ENCODE data around the gene B4GALNT3.
"Not testable (repeated sequence)": the region's sequence is repeated elsewhere in the genome, so short reads cannot be mapped to it uniquely, and the experiment has no call there.

Gene B4GALNT3

DNA sequence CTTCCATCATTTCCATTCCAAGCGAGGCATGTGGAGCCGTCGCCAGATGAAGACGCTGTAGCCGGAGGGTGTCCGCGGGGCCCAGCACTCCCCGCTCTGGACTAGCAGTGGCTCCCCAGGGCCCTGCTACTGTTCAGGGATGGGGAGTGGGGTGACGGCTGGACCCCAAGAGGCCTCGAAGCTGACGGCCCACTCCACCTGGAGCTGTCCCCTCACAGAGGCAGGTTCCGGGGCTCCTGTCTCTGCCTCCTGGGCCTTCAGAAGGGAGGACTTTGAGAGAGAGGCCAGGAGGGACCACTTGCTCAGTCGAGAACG lies 101.6 kb downstream of the B4GALNT3 start:
- no peak for DNase-seq

DNA sequence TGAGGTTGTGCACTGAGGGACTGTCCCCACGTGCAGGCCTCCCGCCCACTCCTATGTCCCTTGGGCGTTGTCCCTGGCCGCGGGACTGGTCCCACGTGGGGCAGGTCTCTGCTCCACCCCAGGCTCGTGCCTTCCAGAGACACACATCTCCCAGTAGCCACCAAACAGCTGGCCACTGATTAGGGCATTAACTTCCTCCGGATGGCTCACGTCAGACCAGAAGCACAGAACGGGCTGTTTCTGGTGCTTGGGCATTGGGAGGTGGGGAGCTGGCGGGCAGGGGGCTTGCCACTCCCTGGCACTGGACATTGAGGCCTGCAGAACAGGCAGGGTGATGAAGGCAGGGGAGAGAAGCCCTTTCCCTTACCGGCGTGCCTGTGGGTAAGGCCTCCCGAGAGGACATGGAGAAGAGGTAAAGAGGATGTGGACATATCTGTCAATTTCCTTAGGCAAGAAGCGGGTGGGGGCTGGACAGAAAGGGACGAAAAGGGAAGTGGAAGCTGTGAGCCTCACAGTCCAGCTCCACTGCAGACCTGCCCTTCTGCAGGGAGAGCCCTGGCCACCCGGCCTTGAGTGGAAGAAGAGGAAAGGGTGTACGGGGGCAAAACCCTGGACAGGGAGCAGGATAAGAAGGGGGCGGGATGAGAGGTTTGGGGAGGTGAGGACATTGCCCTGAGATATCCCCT lies 102.3 kb downstream of the B4GALNT3 start:
- DNase-seq: no peak

DNA sequence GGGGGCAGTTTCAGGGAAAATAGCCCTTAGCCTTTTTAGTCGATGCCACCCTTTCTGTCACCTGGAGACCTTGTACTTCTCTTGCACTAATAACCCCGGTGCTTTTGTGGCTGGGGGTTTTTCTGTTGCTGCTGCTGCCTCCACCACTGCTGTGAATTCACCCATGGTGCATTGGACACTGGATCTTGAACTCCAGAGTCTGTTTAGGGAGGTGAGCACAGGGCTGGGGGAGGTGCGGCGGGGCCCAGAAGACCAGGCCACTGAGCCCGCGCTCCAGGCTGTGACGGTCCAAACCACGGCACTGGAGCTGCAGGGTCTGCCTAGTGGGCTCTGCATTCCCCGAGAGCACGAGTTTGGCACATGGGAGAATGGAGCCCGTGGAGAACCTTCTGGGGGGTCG lies 102.9 kb downstream of the B4GALNT3 start:
- DNase-seq: no peak

DNA sequence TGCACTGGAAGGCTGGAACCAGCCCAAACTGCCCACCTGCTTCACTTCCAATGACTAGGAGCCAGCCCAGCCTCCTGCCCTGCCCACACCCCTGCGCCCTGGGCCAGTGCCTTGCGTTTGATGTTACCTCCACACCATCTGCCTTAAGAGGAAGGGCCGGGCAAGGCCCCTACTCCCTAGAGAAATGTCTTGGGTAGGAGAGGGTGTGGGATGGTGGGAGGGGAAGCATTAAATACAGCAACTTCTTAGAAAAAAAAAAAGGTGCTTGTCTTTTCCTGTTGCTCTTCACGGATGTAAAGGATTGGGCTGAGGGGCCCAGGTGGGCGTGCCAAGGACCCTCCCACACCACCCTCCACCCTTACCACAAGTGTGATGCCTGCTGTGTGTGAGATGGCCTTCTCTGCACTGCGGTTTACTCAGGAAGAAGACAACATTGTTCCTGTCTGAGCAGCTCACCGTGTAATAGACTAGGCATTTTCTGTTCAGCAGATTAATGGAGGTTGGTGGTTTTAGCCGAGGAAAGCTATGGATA lies 103.6 kb downstream of the B4GALNT3 start:
- no peak for DNase-seq

DNA sequence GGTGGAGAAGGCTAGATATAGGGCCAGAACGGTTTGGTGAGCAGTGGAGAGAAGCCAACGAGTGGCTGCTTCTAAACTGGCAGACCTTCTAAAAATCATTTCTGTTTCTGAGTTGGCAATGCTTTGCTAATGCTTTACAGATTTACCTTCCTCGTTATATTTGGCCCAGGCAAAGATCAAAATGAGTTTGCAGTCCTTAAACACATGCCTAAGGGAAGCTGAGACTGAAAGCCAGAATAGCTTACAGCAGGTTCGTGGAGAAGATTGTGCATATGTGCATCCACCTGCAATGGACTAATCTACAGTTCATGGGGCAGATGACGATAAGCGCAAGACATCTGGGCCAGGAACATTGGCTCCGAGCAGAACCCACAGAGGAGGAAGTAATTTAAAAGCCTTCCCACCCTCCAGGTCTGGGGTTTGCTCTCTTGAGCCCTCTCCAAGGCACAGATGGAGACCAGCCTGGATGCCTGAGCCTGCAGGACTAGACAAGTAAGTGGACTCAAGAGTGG lies 104.1 kb downstream of the B4GALNT3 start:
- no peak for DNase-seq

DNA sequence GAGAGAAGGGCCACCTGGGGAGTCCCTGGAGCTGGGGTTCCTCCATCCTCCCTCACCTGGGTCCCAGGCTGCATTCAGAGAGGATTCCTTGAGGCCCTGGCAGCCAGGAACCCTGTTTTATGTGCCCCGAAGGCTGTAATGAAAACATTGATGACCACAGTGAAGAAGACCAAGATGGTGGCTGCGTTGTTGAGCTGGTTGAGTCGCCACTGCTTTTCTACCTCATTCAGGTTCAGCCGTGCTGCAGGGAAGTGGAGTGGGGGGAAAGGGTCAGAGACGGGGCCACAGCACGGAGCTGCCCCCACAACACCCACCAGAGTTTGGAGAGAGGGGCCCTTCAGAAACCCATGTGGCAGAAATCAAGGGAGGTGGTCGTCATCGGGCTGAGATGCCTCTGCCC lies 105.4 kb downstream of the B4GALNT3 start:
- no peak for DNase-seq

DNA sequence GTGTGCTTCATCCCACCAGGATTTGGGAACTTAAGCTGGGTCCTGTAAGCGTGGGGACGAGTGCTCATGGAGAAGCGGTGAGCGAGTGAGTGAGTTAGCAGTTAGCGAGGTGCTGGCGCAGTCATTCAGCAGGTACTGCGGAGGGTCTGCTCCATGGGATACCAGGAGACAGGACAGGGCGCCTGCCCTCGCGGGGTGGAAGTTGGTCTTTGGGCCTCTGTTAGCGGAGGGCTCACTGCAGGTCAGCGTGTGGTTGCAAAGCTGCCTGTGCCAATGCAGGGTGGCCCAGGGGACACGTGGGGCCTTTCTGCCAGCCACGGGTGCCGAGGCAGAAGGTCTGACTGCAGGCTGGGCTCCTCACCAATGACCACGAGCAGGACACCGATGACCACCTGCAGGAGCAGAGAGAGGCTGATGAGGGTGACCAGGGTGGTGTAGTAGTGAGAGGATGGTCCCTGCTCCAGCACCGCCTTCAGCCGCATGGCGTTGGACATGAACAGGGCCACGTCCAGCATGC lies 105.9 kb downstream of the B4GALNT3 start:
- no peak for DNase-seq

DNA sequence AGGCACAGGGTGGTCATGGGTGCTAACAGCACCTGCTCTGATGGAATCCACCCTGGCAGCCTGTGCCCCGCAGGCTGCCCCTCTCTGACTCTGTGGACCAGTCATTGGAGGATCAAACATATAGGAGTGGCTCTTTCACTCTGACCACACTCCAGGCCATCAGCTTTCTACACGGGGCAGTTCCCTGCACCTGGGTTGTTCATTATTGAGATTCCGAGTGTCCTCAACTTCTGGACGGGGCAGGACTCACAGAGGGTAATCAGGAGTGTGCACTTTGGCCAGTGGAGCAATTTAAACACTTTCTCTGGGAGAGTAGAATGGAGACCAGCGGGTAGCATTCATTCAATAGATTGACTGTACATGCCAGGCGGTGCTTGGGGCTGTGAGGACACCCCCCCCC lies 108.7 kb downstream of the B4GALNT3 start:
- no peak for DNase-seq

DNA sequence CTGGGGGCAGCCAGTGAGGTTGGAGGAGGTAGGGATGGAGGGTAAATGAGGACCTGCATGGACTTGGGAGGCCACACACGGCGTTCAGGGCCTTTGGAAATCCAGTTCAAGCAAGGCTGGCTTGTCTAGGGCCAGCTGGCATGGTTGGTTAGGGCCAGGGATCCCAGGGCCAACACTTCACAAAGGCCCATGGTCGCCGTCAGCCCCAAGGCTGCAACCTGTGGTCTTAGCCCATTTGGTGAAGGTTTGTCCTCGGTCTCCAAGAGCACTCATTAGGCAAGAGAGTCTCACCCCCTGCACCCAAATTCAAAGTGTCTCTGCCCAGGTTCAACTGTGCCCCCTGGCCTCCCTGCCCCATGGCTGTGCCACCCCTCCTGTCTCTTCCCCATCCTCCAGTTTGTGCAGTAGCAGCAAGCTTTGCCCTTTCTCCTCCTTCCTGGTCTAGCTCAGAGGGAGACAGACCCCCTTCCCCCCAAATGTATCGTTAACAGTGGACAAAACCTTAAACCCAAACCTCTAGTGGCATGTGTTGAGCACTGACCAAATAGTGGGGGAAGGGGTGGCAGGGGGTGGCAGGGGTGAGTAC lies 109.4 kb downstream of the B4GALNT3 start:
- DNase-seq: no peak

DNA sequence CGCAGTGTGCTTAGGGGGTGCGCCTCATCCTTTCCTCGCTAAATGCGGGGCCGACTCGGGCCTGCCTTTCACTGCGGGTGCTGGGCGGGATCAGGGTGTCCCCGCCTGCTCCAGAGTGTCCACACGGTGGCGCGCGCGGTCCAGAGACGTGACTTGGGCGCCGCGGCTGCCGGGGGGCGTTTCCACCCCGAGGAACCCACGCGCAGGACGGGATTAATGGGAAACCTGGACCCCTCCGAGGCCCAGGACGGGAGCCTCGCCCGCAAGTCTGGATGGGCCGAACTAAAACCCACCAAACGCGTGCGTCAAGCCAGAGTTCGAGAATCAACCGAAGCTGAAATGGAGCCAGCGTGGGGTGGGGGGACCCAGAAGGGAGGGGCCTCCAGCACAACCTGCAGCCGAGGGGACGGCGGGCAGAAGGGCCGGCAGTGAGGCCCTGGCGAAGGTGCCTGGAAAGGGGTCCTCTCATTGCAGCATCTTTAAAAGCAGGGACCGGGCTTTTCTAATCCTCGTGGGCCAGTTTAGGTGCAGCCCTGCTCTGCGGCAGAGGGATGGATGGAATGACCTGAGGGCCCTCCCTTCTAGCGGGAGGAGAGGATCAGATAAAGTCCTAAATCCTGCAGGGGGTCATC lies 110.2 kb downstream of the B4GALNT3 start:
- DNase-seq: peak; percentile 80

DNA sequence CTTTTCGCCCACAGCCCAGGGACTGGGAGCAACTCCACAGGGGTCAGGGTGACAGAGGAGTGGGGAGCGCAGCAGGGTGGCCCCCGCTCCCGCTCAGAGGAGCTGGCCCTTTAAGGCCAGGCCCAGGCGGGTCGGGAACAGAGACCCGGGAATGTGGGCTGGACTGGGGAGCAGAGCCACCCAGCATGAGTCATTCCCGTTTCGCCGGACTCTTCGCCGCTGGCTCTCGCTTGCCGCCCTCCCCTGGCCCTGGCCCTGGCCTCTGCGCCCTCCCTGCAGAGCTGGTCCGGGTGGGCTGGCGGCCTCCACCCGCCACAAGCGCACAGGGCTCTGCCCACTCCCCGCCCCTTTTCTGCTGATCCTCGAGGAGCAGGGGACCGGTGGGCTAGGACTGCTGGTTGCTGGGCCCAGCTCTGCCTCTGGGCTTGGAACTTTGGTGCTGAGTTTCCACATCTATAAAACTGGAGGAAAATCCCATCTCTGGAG lies 110.7 kb downstream of the B4GALNT3 start:
- DNase-seq: peak; percentile 50

DNA sequence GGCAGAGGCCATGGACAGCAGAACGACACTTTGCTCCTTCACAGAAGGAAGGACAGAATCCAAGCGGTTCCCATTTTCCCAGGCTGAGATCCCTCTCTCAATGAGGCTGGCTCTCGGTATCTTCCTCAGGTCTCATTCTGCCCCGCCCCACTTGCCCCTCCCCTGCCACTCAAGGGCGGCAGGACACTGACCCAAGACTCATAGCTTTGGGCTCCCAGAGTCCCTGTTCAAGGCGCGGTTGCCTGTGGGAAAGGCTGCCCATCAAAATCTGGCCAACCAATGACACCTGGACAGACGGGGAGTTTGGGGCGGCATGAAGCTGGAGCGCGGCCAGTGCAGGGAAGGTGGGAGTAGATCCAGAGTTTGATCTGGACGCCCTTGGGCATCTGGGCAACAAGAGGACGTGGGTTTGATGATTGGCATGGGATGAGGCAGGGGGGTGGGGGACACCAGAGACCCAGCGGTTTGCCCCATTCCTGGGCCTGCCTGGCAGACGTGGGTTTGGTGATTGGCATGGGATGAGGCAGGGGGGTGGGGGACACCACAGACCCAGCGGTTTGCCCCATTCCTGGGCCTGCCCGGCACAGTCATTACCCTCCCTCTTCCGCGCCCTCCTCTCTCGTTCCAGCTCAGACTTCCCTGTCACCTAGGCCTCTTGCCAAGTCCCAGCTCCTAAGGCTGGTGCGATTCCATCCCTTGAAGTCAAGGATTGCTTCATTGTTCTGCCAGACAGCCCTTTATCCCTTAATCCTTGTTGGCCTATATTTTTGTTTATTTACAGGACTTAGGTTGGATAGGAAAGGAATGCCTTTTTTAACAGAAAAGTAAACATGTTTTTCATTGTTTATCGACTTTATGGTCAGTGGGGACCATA lies 111.4 kb downstream of the B4GALNT3 start:
- peak; percentile 64 for DNase-seq

DNA sequence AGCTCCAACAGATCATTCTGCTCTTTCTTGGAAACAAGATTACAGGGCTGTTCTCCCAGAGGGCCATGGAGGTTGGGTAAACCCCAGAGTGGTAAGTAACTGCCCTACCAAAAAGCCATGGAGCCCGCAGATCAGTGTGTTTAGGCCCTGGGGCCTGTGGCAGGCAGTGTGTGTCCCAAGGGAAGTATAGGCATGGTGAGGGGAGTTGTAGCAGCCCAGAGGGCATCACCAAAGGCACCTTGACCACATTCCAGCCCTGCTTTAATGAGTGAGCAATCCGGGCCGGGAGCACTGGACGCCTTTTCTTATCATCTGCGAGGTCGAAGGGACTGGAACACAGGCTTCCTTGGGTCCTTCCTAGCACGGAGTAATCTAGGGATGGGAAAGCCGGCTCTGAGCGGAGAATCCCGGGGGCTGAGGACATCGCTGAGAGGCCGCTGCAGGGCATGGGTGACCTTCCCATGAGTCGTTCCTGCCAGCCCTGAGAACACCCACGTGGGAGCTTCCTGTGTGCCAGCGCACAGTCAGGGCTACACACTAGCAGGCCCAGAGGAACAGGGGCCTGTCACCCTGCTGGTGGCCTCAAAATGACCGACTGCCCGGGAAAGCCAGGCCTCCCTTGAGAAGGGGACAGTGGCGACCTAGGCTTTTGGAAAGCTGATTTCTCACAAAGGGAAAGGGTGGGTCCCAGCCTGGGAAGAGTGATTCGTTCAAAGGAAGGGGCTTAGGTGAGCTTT lies 112.2 kb downstream of the B4GALNT3 start:
- peak; percentile 61 for DNase-seq

DNA sequence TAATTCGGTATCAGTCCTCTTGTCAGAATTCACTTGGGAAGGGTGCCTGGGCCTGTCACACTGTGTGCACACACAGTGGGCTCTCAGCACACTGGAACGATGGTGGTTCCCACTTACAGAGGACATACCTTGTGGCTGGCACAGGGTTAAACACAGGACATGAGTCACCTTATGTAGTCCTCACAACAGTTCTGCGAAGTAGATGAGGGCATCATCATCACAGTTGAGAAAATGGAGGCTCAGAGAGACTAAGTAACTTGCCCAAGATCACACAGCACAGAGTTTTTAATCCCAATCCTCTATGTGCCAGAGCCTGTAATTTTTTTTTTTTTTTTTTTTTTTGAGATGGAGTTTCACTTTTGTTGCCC lies 112.8 kb downstream of the B4GALNT3 start:
- DNase-seq: no peak

DNA sequence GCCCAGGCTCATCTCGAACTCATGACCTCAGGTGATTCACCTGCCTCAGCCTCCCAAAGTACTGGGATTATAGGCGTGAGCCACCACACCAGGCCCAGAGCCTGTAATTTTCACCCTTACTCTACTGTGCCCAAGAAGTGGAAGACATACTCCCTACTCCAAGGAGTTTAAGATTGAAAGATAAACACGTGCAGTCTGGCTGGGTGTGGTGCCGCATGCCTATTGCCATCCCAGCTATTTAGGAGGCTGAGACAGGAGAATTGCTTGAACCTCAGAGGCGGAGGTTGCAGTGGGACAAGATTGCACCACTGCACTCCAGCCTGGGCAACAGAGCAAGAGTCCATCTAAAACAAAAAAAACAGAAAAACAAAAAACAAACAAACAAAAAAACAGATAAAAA lies 113.5 kb downstream of the B4GALNT3 start:
- DNase-seq: no peak

DNA sequence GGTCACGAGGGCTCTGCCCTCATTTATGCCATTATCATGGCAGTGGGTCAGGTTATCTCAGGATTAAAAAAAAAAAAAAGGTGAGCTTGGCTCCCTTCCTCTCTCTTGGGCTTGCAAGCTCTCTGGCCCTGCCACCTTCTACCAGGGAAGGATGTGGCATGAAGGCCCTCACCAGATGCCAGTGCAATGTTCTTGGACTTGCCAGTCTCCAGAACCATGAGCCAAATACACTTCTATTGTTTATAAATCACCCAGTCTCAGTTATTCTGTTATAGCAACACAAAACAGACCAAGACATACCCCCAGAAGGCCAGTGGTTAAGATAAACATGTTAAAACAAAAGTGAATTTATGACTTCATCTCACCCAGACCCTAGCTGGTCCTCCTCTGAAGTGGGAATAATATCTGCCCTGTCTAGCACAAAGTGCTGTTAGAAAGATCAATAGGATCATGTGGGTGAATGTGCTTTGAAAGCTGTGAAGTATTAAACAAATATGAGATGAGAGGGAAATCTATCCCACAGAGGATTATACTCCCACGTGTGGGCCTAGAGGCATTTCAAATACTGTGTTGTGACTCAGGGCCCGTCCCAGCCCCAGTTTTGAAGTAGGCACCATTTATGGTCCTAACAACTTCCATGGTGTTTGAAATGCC lies 114.9 kb downstream of the B4GALNT3 start:
- DNase-seq: no peak

DNA sequence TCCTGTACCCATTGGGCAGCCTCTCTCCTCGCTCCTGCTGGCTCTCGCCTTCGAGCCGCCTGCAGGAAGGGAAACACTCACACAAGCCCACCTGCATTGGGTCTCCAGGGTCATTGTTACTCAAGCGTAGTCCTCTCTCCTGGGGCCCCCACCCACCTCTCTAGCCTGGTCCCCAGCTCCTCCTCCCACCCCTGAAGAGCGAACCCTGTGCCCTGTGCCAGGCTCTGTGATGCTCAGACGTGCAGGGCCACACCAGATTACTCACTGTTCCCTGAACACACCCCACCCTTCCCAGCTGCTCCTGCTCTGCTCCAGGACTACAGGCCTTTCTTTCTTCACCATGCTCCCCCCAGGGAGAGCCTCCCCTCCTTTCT lies 115.4 kb downstream of the B4GALNT3 start:
- DNase-seq: no peak

DNA sequence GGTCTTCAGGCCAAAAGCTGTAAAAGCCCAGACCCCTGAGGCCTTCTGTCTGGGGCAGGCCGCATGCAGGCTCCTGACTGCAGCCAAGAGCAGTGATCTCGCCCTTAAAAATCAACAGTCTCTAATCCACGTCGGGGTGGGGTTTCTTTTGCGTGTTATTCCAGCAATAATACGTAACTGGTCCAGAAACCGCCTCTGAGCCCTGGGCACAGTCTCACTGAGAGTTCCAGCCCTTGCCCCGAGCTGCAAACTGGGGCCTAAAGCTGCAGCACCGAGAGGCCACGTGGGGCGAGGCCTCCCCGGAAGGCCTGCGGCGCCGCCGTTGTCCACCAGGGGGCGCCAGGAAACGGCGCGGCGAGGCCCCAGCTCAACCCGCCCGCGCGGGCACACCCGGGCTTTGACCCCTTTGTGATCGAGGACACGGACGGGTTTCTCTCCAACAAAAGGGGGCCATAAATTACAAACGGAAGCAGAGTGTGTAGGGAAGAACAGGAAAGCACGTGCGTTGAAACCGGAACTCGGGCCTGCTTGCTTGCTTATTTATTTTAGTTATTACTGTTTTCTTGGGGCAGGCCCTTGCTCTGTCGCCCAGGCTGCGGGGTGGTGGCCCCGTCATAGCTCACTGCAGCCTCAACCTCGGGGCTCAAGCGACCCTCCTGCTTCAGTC lies 116.3 kb downstream of the B4GALNT3 start:
- peak; percentile 75 for DNase-seq

DNA sequence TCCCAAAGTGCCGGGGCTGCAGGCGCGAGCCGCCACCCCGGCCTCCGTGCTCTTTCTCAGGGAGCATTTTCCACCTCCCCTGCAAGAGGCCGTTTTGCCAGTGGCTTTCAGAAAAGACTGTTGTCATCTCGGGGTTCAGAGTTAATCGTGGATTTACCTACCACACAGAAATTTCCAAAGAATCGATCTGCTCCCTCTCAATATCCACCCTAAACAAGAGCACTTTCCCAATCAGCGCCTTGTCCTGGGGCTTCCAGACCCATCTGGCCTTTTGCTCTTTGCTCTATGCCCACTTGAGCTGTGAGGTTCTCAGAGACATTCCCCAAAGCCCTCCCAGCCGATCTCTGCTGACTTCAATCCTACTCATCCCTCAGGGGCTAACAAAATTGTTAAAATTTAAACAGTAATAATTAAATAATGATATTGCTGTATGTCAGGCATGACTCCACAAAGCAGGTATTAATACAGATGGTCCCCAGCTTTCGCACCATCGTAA lies 116.9 kb downstream of the B4GALNT3 start:
- DNase-seq: no peak

DNA sequence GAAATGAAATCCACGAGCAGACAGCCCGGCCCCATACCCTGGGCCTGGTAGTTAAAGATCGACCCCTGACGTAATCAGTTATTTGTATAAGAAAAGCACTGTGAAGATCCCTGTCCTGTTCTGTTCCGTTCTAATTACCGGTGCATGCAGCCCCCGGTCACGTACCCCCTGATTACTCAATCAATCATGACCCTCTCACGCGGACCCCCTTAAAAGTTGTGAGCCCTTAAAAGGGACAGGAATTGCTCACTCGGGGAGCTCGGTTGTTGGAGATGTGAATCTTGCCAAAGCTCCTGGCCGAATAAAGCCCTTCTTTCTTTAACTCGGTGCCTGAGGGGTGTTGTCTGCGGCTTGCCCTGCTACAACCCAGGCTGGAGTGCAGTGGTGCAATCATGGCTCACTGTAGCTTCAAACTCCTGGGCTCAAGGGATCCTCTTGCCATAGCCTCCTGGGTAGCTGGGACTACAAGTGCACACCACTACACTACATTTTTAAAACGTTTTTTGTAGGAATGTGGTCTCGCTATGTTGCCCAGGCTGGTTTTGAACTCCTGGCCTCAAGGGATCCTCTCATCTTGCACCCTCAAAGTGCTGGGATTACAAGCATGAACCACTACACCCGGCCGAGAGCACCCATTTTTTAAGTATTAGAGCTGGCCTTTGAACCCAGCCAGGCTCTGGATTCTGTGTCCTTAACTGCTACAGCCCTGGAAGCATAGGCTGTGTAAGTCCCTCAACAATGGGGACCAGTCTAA lies 118.4 kb downstream of the B4GALNT3 start:
- DNase-seq: not testable (repeated sequence)
